ENCODE data around the gene ABCD3. TPM values are rescaled to one million over a fixed set of nuclear protein-coding genes. Genes with fewer than 3 reads are reported as not detected.
A peak's percentile ranks its signal among the peaks of the same experiment; 100 is the strongest.

ABCD3 gene
- total and polyA plus RNA-seq, 2 of the 4 experiments (the other 2 are of a cell fraction): 13.6 to 32.6 TPM

DNA sequence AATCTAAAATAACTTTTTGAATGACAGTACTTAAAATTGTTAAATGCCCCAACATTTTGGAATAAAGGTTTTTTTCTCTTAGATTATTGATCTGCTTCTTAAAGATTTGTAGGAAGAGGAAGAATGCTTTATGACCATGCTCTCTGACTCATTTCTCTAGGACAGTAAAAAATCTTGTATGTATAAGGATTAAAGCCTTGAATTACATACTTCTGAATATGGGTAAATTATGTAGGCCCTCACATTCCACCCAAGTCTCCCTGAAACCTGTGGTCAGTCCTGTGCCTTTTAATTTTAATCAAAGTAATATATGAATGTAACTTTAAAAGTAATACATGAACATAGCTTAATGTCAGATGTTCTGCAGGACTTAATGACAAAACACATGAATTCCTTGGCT, 50.5 kb downstream of the ABCD3 start:
- Histone ChIP-seq H3K9me3 (ENCODE audit: control insufficient read depth, insufficient read depth, low read length) (no peaks in the 10 kb centered on the region), H2BK20ac (ENCODE audit: low read depth, low read length) (no peak overlapping the region), H3K27me3 (ENCODE audit: control insufficient read depth, insufficient read depth, low read length) (no peaks in the 10 kb centered on the region), H3K23ac (ENCODE audit: low read depth, low read length) (no peak overlapping the region), H3K14ac (replicated peaks; ENCODE audit: low read depth, low read length) (no peak overlapping the region), H3K4me2 (ENCODE audit: low read depth, low read length) (no peak overlapping the region), H2AK5ac (ENCODE audit: low read depth, low read length) (no peak overlapping the region), H3K27ac (ENCODE audit: insufficient read depth, low read length) (no peak overlapping the region), H3K4me1 (ENCODE audit: control insufficient read depth, insufficient read depth, low read length) (no peaks in the 10 kb centered on the region; the same call in 1 of the 2 replicates), H3K36me3 (ENCODE audit: control insufficient read depth, insufficient read depth, low read length) (peaks cover 8% of the 10 kb centered on the region), H2BK15ac (ENCODE audit: low read depth, low read length) (no peak overlapping the region), H3K4ac (ENCODE audit: low read depth, low read length) (no peak overlapping the region), H2AFZ (replicated peaks; ENCODE audit: low read length, poor library complexity) (no peak overlapping the region), H3K9ac (ENCODE audit: low read depth, low read length) (no peak overlapping the region), H3K9me1 (ENCODE audit: insufficient read depth, low read length) (no peaks in the 10 kb centered on the region; the same call in 1 of the 2 replicates), H3K56ac (ENCODE audit: extremely low read depth, insufficient read depth, low read length) (no peak overlapping the region), H3K79me1 (ENCODE audit: low read depth in 1 of 2, low read length in 2 of 2) (peaks cover 0 to 3% of the 10 kb centered on the region in 2 experiments; a peak in 3 of 4 replicates), H4K20me1 (ENCODE audit: insufficient read depth, low read length) (no peaks in the 10 kb centered on the region), H4K5ac (ENCODE audit: low read depth, low read length) (no peak overlapping the region), H4K91ac (ENCODE audit: insufficient read depth, low read depth, low read length) (no peak overlapping the region), H2BK120ac (ENCODE audit: low read depth, low read length) (no peak overlapping the region), H2BK5ac (ENCODE audit: low read depth, low read length, poor library complexity, severe bottlenecking) (no peak overlapping the region), H3K18ac (ENCODE audit: low read depth, low read length) (no peak overlapping the region), H3K4me3 (ENCODE audit: insufficient read depth, low read depth, low read length) (no peak overlapping the region), H2AK9ac (replicated peaks; ENCODE audit: low read depth, low read length, poor library complexity) (no peak overlapping the region), H4K8ac (ENCODE audit: low read depth in 2 of 2, low read length in 2 of 2) (no peak overlapping the region)
- DNase-seq (peak; percentile 5), ATAC-seq (ENCODE audit: low read depth) (no peak)
- ChIA-PET CTCF (interaction anchor here (0.8 kb wide), 1 partner anchor 132 kb away, joined by 3 read pairs; no protein-coding TSS in a partner anchor), POLR2A (ENCODE audit: unreplicated experiment) (no interaction called here)
- dilution Hi-C loops (cut with HindIII; ENCODE audit: low sequenced_read_pairs, unreplicated experiment) (no loop called here), in situ Hi-C loops (cut with MboI; ENCODE audit: low sequenced_read_pairs) (loop anchor here (25.0 kb wide), 1 partner anchor 431 kb away; no protein-coding TSS in a partner anchor), intact Hi-C loops (cut with micrococcal nuclease) (loop anchor here (5.0 to 10.0 kb wide), 2 partner anchors 221 to 404 kb away; no protein-coding TSS in a partner anchor)
- no peak for TF ChIP-seq MAZ (IDR thresholded peaks at IDR 0.05; ENCODE audit: borderline replicate concordance, low read depth, low read length)
- TF ChIP-seq RAD21 (IDR thresholded peaks at IDR 0.05; ENCODE audit: low read length): no peak
- no peak for TF ChIP-seq MXI1 (IDR thresholded peaks at IDR 0.05; ENCODE audit: borderline replicate concordance, low read depth, low read length)
- no TSS peak for BruUV-seq (replicated peaks)
